Lower lobe of right lung (tissue), 2 donors: ENCODE measurements around the gene DNM3. TPM values are rescaled to one million over a fixed set of nuclear protein-coding genes. Genes with fewer than 3 reads are reported as not detected.
"Not testable (repeated sequence)": the region's sequence is repeated elsewhere in the genome, so short reads cannot be mapped to it uniquely, and the experiment has no call there.

Experiments
- ATAC-seq, 2 donors: fragments of 200-7000 bp; cut with Tn5 transposase; one replicate each; pipeline ENCODE4 v1.9.1; 2020 to 2022; ENCODE audit warnings: mild to moderate bottlenecking in 2 of 2, moderate library complexity in 2 of 2
- DNase-seq: peaks from one replicate; pipeline ENCODE4 v3.0.0-alpha.2; 2020
- H3K27ac ChIP-seq: fragments of 200-600 bp; one replicate; pipeline ENCODE4 v1.8.0; 2022
- H3K27me3 ChIP-seq: fragments of 200-600 bp; one replicate; pipeline ENCODE4 v1.8.0; 2022; ENCODE audit warnings: low read depth
- H3K36me3 ChIP-seq: fragments of 200-600 bp; one replicate; pipeline ENCODE4 v1.8.0; 2022; ENCODE audit warnings: mild to moderate bottlenecking
- H3K4me1 ChIP-seq: fragments of 200-600 bp; one replicate; pipeline ENCODE4 v1.8.0; 2022
- H3K4me3 ChIP-seq: fragments of 200-600 bp; one replicate; pipeline ENCODE4 v1.8.0; 2022; ENCODE audit warnings: mild to moderate bottlenecking
- H3K9me3 ChIP-seq: fragments of 200-600 bp; one replicate; pipeline ENCODE4 v1.8.0; 2022
- CTCF ChIP-seq: fragments of 200-600 bp; IDR thresholded peaks from one replicate; pipeline ENCODE4 v1.8.0; 2022; ENCODE audit warnings: antibody characterized with exemption, mild to moderate bottlenecking
- intact Hi-C: fragments of 100-400 bp; cut with DNase I; formaldehyde crosslinking; loops from one replicate; pipeline ENCODE4 v1.11.0; 2022
- total RNA-seq: library from RNA; stranded (reverse); fragmentation: NEBNext Ultra II Directional; extraction: Animal tissue kit (Norgen Biotek cat#: 25700); gene quantifications from one replicate; pipeline ENCODE4 v1.2.1, GENCODE V29; 2021
- donor health status: DM: no; HTN: yes; CAD: no; lungs with severe emphysema.

DNM3 gene
- total RNA-seq, 1 donor from 2014 or later: 12.4 TPM

- ATAC-seq (no peak), DNase-seq (no peak)
- no peak for TF ChIP-seq CTCF
- Histone ChIP-seq H3K27me3 (no peaks in the 10 kb centered on the region), H3K27ac (no peak overlapping the region), H3K4me1 (peaks cover 6% of the 10 kb centered on the region), H3K36me3 (no peaks in the 10 kb centered on the region), H3K4me3 (no peak overlapping the region), H3K9me3 (no peaks in the 10 kb centered on the region)
- intact Hi-C loops: no loop called here
Measured at GRCh38 chr1:172019976-172020375, 178.7 kb downstream of the DNM3 start.

DNA sequence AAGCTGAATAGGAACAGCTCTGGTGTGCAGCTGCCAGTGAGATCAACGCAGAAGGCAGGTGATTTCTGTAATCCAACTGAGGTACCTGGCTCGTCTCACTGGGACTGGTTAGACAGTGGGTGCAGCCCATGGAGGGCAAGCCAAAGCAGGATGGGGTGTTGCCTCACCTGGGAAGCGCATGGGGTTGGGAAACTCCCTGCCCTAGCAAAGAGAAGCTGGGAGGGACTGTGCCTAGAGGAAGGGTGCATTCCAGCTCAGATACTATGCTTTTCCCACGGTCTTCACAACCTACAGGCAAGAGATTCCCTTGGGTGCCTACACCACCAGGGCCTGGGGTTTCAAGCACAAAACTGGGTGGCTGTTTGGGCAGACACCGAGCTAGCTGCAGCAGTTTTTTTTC lies 183.2 kb downstream of the DNM3 start:
- no peak for DNase-seq
- H3K36me3 ChIP-seq: no peaks in the 10 kb centered on the region
- no peaks in the 10 kb centered on the region for H3K27me3 ChIP-seq
- no peak overlapping the region for H3K4me3 ChIP-seq
- ATAC-seq: peak; percentile 68 to 84
- H3K4me1 ChIP-seq: peaks cover 11% of the 10 kb centered on the region
- H3K9me3 ChIP-seq: no peaks in the 10 kb centered on the region
- H3K27ac ChIP-seq: no peak overlapping the region
- TF ChIP-seq CTCF: no peak
- intact Hi-C loops: no loop called here

- peak; percentile 50 for DNase-seq
- H3K4me1 ChIP-seq: peaks cover 11% of the 10 kb centered on the region
- H3K27ac ChIP-seq, H3K27me3 ChIP-seq, H3K4me3 ChIP-seq, H3K9me3 ChIP-seq, H3K36me3 ChIP-seq, intact Hi-C loops: not testable (repeated sequence)
- ATAC-seq: peak in 1 of 2 donors; percentile 57
Measured at GRCh38 chr1:172024944-172025738, 183.8 kb downstream of the DNM3 start.

GRCh38 chr1:172040466-172040865 lies 199.2 kb downstream of the DNM3 start:
- no peaks in the 10 kb centered on the region for H3K9me3 ChIP-seq
- no peak for TF ChIP-seq CTCF
- H3K4me3 ChIP-seq: no peak overlapping the region
- no peaks in the 10 kb centered on the region for H3K4me1 ChIP-seq
- peaks cover 11% of the 10 kb centered on the region for H3K36me3 ChIP-seq
- no peak overlapping the region for H3K27ac ChIP-seq
- ATAC-seq (no peak), DNase-seq (no peak)
- no peaks in the 10 kb centered on the region for H3K27me3 ChIP-seq
- intact Hi-C loops: no loop called here

DNA sequence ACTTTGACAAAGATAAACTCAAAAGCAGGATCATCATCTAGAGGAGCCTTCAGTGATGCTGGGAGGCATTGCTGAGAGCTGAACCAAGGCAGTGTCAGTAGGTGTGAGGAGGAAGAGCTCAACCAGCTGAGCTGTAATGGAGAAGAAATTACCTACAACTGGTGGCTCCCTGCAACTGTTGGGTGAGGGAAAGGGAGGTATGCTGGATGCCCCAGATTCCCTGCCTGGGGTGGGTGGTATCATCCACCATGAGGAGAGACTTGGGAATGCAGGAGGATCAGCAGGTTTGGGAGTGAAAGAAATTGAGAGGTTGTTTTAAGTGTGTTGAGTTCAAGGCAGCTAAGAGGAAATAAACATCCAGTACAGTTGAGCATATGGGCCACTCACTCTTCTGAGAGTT lies 199.8 kb downstream of the DNM3 start:
- Histone ChIP-seq H3K27ac (no peak overlapping the region), H3K27me3 (no peaks in the 10 kb centered on the region), H3K4me3 (no peak overlapping the region), H3K36me3 (peaks cover 11% of the 10 kb centered on the region), H3K9me3 (no peaks in the 10 kb centered on the region), H3K4me1 (no peaks in the 10 kb centered on the region)
- intact Hi-C loops: no loop called here
- DNase-seq (no peak), ATAC-seq (no peak)
- no peak for TF ChIP-seq CTCF

- Histone ChIP-seq H3K4me1 (no peaks in the 10 kb centered on the region), H3K9me3 (no peaks in the 10 kb centered on the region), H3K36me3 (peaks cover 11% of the 10 kb centered on the region), H3K27ac (no peak overlapping the region), H3K27me3 (no peaks in the 10 kb centered on the region), H3K4me3 (no peak overlapping the region)
- TF ChIP-seq CTCF: peak; percentile 36
- ATAC-seq: no peak
- intact Hi-C loops: no loop called here
- no peak for DNase-seq
Measured at GRCh38 chr1:172041742-172042141, 200.4 kb downstream of the DNM3 start.
